Cardiac muscle cell (in vitro differentiated cells and primary cell): ENCODE data around the gene GNB3. TPM values are rescaled to one million over a fixed set of nuclear protein-coding genes. Genes with fewer than 3 reads are reported as not detected.

ENCODE experiments used
- DNase-seq, 2 donors: peaks; one replicate each; pipeline versions ENCODE4 v3.0.0 to v3.0.0-alpha.2; 2010 to 2017; ENCODE audit warnings: low read depth in 1 of 2, low spot score in 1 of 2
- H3K27ac ChIP-seq: fragments of 200-600 bp; sonication (generic); 2 replicates; pipeline ENCODE4 v1.5.1; 2016
- H3K27me3 ChIP-seq: fragments of 200-600 bp; sonication (generic); 2 replicates; pipeline ENCODE4 v1.6.0; 2016; ENCODE audit warnings: control low read depth
- H3K36me3 ChIP-seq: fragments of 200-600 bp; sonication (generic); 2 replicates; pipeline ENCODE4 v1.5.1; 2016; ENCODE audit warnings: control low read depth
- H3K4me1 ChIP-seq: fragments of 200-600 bp; sonication (generic); 2 replicates; pipeline ENCODE4 v1.8.1; 2017; ENCODE audit warnings: low read depth, mild to moderate bottlenecking, mixed run types
- H3K4me3 ChIP-seq: fragments of 200-600 bp; sonication (generic); 2 replicates; pipeline ENCODE4 v1.5.1; 2016; ENCODE audit warnings: mild to moderate bottlenecking
- H3K9me3 ChIP-seq: fragments of 200-600 bp; sonication (generic); 2 replicates; pipeline ENCODE4 v1.5.1; 2017; ENCODE audit warnings: low read depth, mild to moderate bottlenecking, control low read depth
- CTCF ChIP-seq: IDR thresholded peaks from 2 replicates; pipeline ENCODE4 v1.5.1; 2012; ENCODE audit warnings: low read depth, mild to moderate bottlenecking, low read length
- polyA plus RNA-seq: library from polyadenylated mRNA; unstranded; fragments of >200 nt; fragmentation: Nextera tagmentation; extraction: Ambion mirVana; gene quantifications from 2 replicates; pipeline ENCODE4 v1.2.1, GENCODE V29; 2016
- total RNA-seq: library from RNA; depleted of rRNA; stranded (reverse); fragments of >200 nt; gene quantifications from 2 replicates; pipeline ENCODE4 v1.2.3, GENCODE V29; 2016

The GNB3 gene
- total and polyA plus RNA-seq, 2 experiments from 2014 or later = 1.7 to 5.2 TPM

GRCh38 chr12:6858799-6859198 is 18.1 kb downstream of the GNB3 start:
- peaks cover 66% of the 10 kb centered on the region for H3K36me3 ChIP-seq
- no peaks in the 10 kb centered on the region for H3K27me3 ChIP-seq
- H3K9me3 ChIP-seq = no peaks in the 10 kb centered on the region
- H3K27ac ChIP-seq = no peak overlapping the region
- TF ChIP-seq CTCF = no peak
- H3K4me1 ChIP-seq = no peaks in the 10 kb centered on the region
- DNase-seq = no peak
- no peak overlapping the region for H3K4me3 ChIP-seq

DNA sequence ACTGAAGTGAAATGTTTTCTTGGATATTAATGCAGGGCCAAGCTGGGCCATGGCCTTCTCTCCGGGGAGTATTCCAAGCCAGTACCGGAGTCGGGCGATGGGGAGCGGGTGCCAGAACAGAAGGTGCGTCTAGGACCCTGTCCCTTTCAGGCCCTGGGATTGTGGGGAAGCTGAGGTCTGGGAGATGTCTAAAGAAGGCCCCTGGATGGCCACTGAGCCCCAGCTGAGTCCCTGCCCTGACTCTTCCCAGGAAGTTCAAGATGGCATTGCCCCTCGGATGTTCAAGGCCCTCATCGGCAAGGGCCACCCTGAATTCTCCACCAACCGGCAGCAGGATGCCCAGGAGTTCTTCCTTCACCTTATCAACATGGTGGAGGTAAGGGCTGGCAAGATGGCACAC is 19.4 kb downstream of the GNB3 start:
- Histone ChIP-seq H3K36me3 (peaks cover 77% of the 10 kb centered on the region), H3K4me1 (no peaks in the 10 kb centered on the region), H3K4me3 (no peak overlapping the region), H3K27ac (no peak overlapping the region), H3K27me3 (no peaks in the 10 kb centered on the region), H3K9me3 (no peaks in the 10 kb centered on the region)
- DNase-seq = no peak
- TF ChIP-seq CTCF = no peak

- DNase-seq = no peak
- Histone ChIP-seq H3K27me3 (no peaks in the 10 kb centered on the region), H3K9me3 (no peaks in the 10 kb centered on the region), H3K4me1 (no peaks in the 10 kb centered on the region), H3K36me3 (peaks cover 76% of the 10 kb centered on the region), H3K4me3 (no peak overlapping the region), H3K27ac (no peak overlapping the region)
- TF ChIP-seq CTCF = no peak
These were observed 20.2 kb downstream of the GNB3 start for GRCh38 chr12:6860942-6861341.

- Histone ChIP-seq H3K27ac (no peak overlapping the region), H3K36me3 (peaks cover 73% of the 10 kb centered on the region), H3K9me3 (no peaks in the 10 kb centered on the region), H3K4me1 (no peaks in the 10 kb centered on the region), H3K27me3 (no peaks in the 10 kb centered on the region), H3K4me3 (no peak overlapping the region)
- no peak for DNase-seq
- no peak for TF ChIP-seq CTCF
These were observed 20.7 kb downstream of the GNB3 start for GRCh38 chr12:6861391-6861790.

GRCh38 chr12:6863033-6863432 is 22.3 kb downstream of the GNB3 start:
- peaks cover 57% of the 10 kb centered on the region for H3K36me3 ChIP-seq
- no peaks in the 10 kb centered on the region for H3K9me3 ChIP-seq
- DNase-seq = no peak

More at GRCh38 chr12:6863033-6863432, 22.3 kb downstream of the GNB3 start:
- no peak overlapping the region for H3K27ac ChIP-seq
- no peaks in the 10 kb centered on the region for H3K4me1 ChIP-seq
- no peak overlapping the region for H3K4me3 ChIP-seq
- H3K27me3 ChIP-seq = no peaks in the 10 kb centered on the region
- no peak for TF ChIP-seq CTCF
